DOHH2 (cell line): ENCODE results near the gene CNST.

ENCODE experiments used
- EZH2phosphoT487 ChIP-seq: fragments of 200-600 bp; sonication (generic); IDR thresholded peaks from 2 replicates; pipeline ENCODE4 v1.6.1; 2017; ENCODE audit warnings: borderline replicate concordance, mild to moderate bottlenecking, antibody characterized with exemption, low read length, moderate library complexity, mixed read lengths
- TF ChIP-seq, protein P1 (sequence below): fragments of 200-600 bp; sonication (generic); IDR thresholded peaks from one replicate; pipeline ENCODE4 v1.5.1; 2014; ENCODE audit warnings: antibody characterized with exemption, mild to moderate bottlenecking, low read depth, low read length; ENCODE audit not compliant: poor library complexity, severe bottlenecking

- TF ChIP-seq, protein P1, sequence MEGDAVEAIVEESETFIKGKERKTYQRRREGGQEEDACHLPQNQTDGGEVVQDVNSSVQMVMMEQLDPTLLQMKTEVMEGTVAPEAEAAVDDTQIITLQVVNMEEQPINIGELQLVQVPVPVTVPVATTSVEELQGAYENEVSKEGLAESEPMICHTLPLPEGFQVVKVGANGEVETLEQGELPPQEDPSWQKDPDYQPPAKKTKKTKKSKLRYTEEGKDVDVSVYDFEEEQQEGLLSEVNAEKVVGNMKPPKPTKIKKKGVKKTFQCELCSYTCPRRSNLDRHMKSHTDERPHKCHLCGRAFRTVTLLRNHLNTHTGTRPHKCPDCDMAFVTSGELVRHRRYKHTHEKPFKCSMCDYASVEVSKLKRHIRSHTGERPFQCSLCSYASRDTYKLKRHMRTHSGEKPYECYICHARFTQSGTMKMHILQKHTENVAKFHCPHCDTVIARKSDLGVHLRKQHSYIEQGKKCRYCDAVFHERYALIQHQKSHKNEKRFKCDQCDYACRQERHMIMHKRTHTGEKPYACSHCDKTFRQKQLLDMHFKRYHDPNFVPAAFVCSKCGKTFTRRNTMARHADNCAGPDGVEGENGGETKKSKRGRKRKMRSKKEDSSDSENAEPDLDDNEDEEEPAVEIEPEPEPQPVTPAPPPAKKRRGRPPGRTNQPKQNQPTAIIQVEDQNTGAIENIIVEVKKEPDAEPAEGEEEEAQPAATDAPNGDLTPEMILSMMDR = no peak
- TF ChIP-seq EZH2phosphoT487 = no peak
Measured at GRCh38 chr1:246600579-246600978, 34.3 kb downstream of the CNST start.
